GM18508 (cell line): ENCODE data around the gene SNTB2.

Experiments used
- ATAC-seq: cut with Tn5 transposase; IDR thresholded peaks from one replicate; pipeline ENCODE4 v1.9.1; 2021; ENCODE audit warnings: moderate number of reproducible peaks; ENCODE audit not compliant: insufficient read depth, unreplicated experiment

Gene SNTB2

GRCh38 chr16:69179328-69180010, 7.5 kb upstream of the SNTB2 start:
- ATAC-seq: no peak

GRCh38 chr16:69180011-69180338, 7.0 kb upstream of the SNTB2 start:
- ATAC-seq: no peak

- ATAC-seq: no peak
Observed at GRCh38 chr16:69182730-69183416, 4.1 kb upstream of the SNTB2 start.

- ATAC-seq: no peak
Observed at GRCh38 chr16:69187446-69188235, 677 bp downstream of the SNTB2 start.

- ATAC-seq: no peak
Observed at GRCh38 chr16:69188236-69188549, 1.2 kb downstream of the SNTB2 start.

- no peak for ATAC-seq
Observed at GRCh38 chr16:69188716-69189115, 1.8 kb downstream of the SNTB2 start.

GRCh38 chr16:69190046-69190588, 3.2 kb downstream of the SNTB2 start:
- ATAC-seq: no peak

GRCh38 chr16:69190598-69190997, 3.6 kb downstream of the SNTB2 start:
- ATAC-seq: no peak

- no peak for ATAC-seq
Observed at GRCh38 chr16:69191136-69191535, 4.2 kb downstream of the SNTB2 start.

- no peak for ATAC-seq
Observed at GRCh38 chr16:69193855-69194254, 6.9 kb downstream of the SNTB2 start.

GRCh38 chr16:69194488-69194887, 7.5 kb downstream of the SNTB2 start:
- ATAC-seq: no peak

GRCh38 chr16:69195369-69196029, 8.5 kb downstream of the SNTB2 start:
- ATAC-seq: no peak

GRCh38 chr16:69197573-69197972, 10.6 kb downstream of the SNTB2 start:
- ATAC-seq: no peak

GRCh38 chr16:69199382-69199781, 12.4 kb downstream of the SNTB2 start:
- ATAC-seq: no peak

- ATAC-seq: no peak
Observed at GRCh38 chr16:69201291-69201690, 14.3 kb downstream of the SNTB2 start.

GRCh38 chr16:69201787-69202186, 14.8 kb downstream of the SNTB2 start:
- ATAC-seq: no peak

- no peak for ATAC-seq
Observed at GRCh38 chr16:69204172-69204571, 17.2 kb downstream of the SNTB2 start.

GRCh38 chr16:69209735-69210134, 22.8 kb downstream of the SNTB2 start:
- ATAC-seq: no peak

GRCh38 chr16:69217433-69217832, 30.5 kb downstream of the SNTB2 start:
- ATAC-seq: no peak

- ATAC-seq: no peak
Observed at GRCh38 chr16:69219279-69219678, 32.3 kb downstream of the SNTB2 start.

GRCh38 chr16:69223882-69224281, 36.9 kb downstream of the SNTB2 start:
- ATAC-seq: no peak
